Prostate gland (tissue), 2 donors: ENCODE data around the gene PRG2.

Experiments used
- CTCF ChIP-seq, 4 experiments: fragments of 200-600 bp in 2 of 4; fragments of 450-650 bp in 2 of 4; sonication (generic) in 2 of 4; IDR thresholded peaks; 1 replicate in 3 of 4; 2 replicates in 1 of 4; pipeline ENCODE4 v1.5.1; 2016 to 2019; ENCODE audit warnings: antibody characterized with exemption in 4 of 4, mild to moderate bottlenecking in 2 of 4, moderate library complexity in 2 of 4
- POLR2A ChIP-seq: fragments of 450-650 bp; IDR thresholded peaks from one replicate; pipeline ENCODE4 v1.6.1; 2016; ENCODE audit warnings: antibody characterized with exemption, mild to moderate bottlenecking
- POLR2AphosphoS5 ChIP-seq: sonication (generic); formaldehyde crosslinking; IDR thresholded peaks from one replicate; pipeline ENCODE4 v1.6.1; 2017; ENCODE audit warnings: antibody characterized with exemption

GRCh38 chr11:57406337-57406904 is 16.0 kb upstream of the PRG2 start:
- TF ChIP-seq POLR2AphosphoS5 (no peak), CTCF (IDR thresholded peaks at IDR 0.05) (no peak), POLR2A (no peak)
